WTC11 (cell line): Measurements from ENCODE around the gene UQCR10.

ENCODE experiments used
- IRF2 ChIP-seq: sonication (generic); formaldehyde crosslinking; IDR thresholded peaks from 2 replicates; pipeline ENCODE4 v1.8.0; 2022; ENCODE audit warnings: low read depth, missing genetic modification reagents, borderline replicate concordance
- SP1 ChIP-seq: sonication (generic); formaldehyde crosslinking; conservative IDR thresholded peaks from 2 replicates; pipeline ENCODE4 v1.8.1; 2022; ENCODE audit warnings: missing genetic modification reagents
- ZNF263 ChIP-seq: sonication (generic); formaldehyde crosslinking; IDR thresholded peaks from 2 replicates; pipeline ENCODE4 v1.8.1; 2022; ENCODE audit warnings: low read depth, mild to moderate bottlenecking, moderate library complexity, missing genetic modification reagents
- TF ChIP-seq, protein P1 (sequence below): fragments of 200-600 bp; IDR thresholded peaks from 2 replicates; pipeline ENCODE4 v1.8.0; 2022; ENCODE audit warnings: antibody characterized with exemption

GRCh38 chr22:29801796-29802195 lies 34.6 kb downstream of the UQCR10 start:
- TF ChIP-seq, protein P1, sequence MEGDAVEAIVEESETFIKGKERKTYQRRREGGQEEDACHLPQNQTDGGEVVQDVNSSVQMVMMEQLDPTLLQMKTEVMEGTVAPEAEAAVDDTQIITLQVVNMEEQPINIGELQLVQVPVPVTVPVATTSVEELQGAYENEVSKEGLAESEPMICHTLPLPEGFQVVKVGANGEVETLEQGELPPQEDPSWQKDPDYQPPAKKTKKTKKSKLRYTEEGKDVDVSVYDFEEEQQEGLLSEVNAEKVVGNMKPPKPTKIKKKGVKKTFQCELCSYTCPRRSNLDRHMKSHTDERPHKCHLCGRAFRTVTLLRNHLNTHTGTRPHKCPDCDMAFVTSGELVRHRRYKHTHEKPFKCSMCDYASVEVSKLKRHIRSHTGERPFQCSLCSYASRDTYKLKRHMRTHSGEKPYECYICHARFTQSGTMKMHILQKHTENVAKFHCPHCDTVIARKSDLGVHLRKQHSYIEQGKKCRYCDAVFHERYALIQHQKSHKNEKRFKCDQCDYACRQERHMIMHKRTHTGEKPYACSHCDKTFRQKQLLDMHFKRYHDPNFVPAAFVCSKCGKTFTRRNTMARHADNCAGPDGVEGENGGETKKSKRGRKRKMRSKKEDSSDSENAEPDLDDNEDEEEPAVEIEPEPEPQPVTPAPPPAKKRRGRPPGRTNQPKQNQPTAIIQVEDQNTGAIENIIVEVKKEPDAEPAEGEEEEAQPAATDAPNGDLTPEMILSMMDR: no peak
- no peak for TF ChIP-seq SP1 (CRISPR knock-in tag)
- TF ChIP-seq ZNF263: no peak
- no peak for TF ChIP-seq IRF2 (CRISPR knock-in tag)
